GM10266 (cell line): Measurements from ENCODE around the gene AMD1.
"Not testable (repeated sequence)": the region's sequence is repeated elsewhere in the genome, so short reads cannot be mapped to it uniquely, and the experiment has no call there.

Source experiments
- DNase-seq: peaks from one replicate; pipeline ENCODE4 v3.0.0; 2012; ENCODE audit errors: extremely low spot score
- CTCF ChIP-seq: IDR thresholded peaks from 2 replicates; pipeline ENCODE4 v1.5.1; 2012; ENCODE audit warnings: mild to moderate bottlenecking, low read depth; ENCODE audit not compliant: control insufficient read depth, insufficient read depth; ENCODE audit errors: missing control alignments

AMD1 gene

GRCh38 chr6:110885526-110885925, 10.9 kb downstream of the AMD1 start:
- no peak for TF ChIP-seq CTCF
- DNase-seq = no peak

GRCh38 chr6:110886555-110887167, 12.1 kb downstream of the AMD1 start:
- no peak for TF ChIP-seq CTCF
- no peak for DNase-seq

GRCh38 chr6:110890288-110890687, 15.7 kb downstream of the AMD1 start:
- TF ChIP-seq CTCF = no peak

DNA sequence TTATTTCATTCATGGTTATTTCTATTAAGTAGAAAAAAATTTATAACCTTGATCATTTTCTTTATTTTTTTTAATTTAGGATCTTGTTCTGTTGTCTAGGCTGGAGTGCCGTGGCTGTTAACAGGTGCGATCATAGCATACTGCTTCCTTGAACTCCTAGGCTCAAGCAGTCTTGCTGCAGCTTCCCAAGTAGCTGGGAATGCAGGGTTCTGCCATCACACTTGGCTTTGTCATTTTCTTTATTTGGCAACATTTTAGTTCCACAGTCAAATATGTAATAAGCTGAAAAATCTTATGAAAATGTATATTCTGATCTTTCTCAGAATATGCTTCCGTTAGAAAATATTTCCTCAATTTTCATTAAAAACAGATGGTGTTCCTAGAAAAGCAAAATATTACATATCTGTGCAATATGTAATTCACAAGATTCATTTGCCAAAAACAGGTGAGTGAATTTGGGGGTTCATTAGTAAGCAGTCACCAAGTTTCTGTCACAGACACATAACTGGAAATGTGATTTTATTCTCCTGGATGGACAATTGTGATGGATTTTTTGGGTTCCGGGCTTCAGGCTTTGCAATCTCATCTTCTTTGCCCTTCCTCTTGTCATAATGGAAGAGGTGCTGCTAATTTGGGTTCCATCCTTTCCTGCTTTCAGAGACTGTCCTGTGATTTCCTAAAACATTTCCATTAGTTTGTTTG, 21.5 kb downstream of the AMD1 start:
- no peak for DNase-seq
- TF ChIP-seq CTCF = no peak

More at GRCh38 chr6:110890288-110890687, 15.7 kb downstream of the AMD1 start:
- no peak for DNase-seq

DNA sequence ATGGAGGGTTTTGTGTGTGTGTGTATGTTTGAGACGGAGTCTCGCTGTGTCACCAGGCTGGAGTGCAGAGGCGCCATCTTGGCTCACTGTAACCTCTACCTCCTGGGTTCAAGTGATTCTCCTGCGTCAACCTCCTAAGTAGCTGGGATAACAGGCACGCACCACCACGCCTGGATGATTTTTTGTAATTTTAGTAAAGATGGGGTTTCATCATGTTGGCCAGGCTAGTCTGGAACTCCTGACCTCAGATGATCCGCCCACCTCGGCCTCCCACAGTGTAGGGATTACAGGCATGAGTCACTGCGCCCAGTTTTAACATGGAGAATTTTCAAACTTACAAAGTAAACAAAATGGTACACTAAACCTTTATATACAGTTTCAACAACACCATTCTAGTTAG, 22.8 kb downstream of the AMD1 start:
- DNase-seq = no peak
- no peak for TF ChIP-seq CTCF

GRCh38 chr6:110898111-110898510, 23.5 kb downstream of the AMD1 start:
- no peak for DNase-seq
- TF ChIP-seq CTCF = no peak

DNA sequence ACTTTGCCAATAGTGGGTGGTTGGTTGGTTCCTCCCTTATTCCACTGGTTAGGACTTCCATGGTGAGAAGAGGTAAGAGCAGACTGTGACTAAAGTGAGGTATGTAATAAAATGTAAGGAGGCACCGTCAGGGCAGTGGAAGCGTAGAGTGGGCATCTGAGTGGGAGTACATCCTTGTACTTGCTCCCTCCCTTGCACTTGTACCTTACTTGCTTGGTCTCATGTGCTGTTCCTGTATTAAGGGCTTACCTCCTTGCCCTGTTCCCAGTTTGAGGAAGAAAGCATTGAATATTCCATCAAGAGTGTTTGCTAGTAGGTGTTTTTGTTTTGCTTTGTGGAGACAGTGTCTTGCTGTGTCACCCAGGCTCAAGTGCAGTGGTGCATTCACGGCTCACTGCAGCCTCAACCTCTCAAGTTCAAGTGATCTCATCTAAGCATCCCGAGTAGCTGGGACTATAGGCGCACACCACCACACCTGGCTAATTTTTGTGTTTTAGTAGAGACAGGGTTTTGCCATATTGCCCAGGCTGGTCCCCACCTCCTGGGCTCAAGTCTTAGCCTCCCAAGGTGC, 25.5 kb downstream of the AMD1 start:
- no peak for DNase-seq
- no peak for TF ChIP-seq CTCF

DNA sequence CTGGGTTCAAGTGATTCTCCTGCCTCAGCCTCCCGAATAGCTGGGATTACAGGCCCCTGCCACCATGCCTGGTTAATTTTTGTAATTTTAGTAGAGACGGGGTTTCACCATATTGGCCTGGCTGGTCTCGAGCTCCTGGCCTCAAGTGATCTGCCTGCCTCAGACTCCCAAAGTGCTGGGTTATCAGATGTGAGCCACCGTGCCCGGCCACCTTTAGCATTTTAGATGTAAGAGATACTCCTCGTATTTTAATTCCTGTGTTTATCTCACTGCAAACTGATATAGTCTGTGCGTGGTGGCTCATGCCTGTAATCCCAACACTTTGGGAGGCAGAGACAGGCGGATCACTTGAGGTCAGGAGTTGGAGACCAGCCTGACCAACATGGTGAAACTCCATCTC, 27.0 kb downstream of the AMD1 start:
- DNase-seq = not testable (repeated sequence)
